Psoas muscle (tissue), 8 donors: ENCODE measurements around the gene BCAR3. TPM values are rescaled to one million over a fixed set of nuclear protein-coding genes. Genes with fewer than 3 reads are reported as not detected.

Source experiments
- ATAC-seq, 4 donors: fragments of 200-7000 bp; cut with Tn5 transposase; one replicate each; pipeline ENCODE4 v1.9.1; 2020; ENCODE audit warnings: moderate library complexity in 3 of 4, mild to moderate bottlenecking in 2 of 4
- DNase-seq, 2 donors: peaks; one replicate each; pipeline ENCODE4 v3.0.0-alpha.2; 2020
- H3K27ac ChIP-seq: fragments of 200-600 bp; one replicate; pipeline ENCODE4 v1.8.0; 2022
- H3K27me3 ChIP-seq, 3 donors: fragments of 200-600 bp in 1 of 3; one replicate each; pipeline versions ENCODE4 v1.6.1 to v1.8.0; 2013 to 2022; ENCODE audit warnings: low read length in 2 of 3, mild to moderate bottlenecking in 2 of 3, moderate library complexity in 1 of 3; ENCODE audit not compliant: insufficient read depth in 3 of 3
- H3K36me3 ChIP-seq, 2 donors: fragments of 200-600 bp in 1 of 2; one replicate each; pipeline versions ENCODE4 v1.6.1 to v1.8.0; 2013 to 2022; ENCODE audit warnings: low read depth in 1 of 2, mild to moderate bottlenecking in 1 of 2, moderate library complexity in 1 of 2; ENCODE audit not compliant: insufficient read depth in 1 of 2
- H3K4me1 ChIP-seq: fragments of 200-600 bp; one replicate; pipeline ENCODE4 v1.8.0; 2022
- H3K4me3 ChIP-seq: fragments of 200-600 bp; one replicate; pipeline ENCODE4 v1.8.0; 2022; ENCODE audit warnings: mild to moderate bottlenecking
- H3K9me3 ChIP-seq: fragments of 200-600 bp; one replicate; pipeline ENCODE4 v1.8.0; 2022
- CTCF ChIP-seq: fragments of 200-600 bp; IDR thresholded peaks from one replicate; pipeline ENCODE4 v1.8.0; 2022; ENCODE audit warnings: antibody characterized with exemption
- WGBS, 3 donors: extraction: QIAGEN DNeasy Blood & Tissue Kit; methylation state at CpG; one replicate each; pipeline versions ENCODE4 v1.1.6 to v1.1.7; 2013; 5-methylcytosine and 5-hydroxymethylcytosine counted together
- intact Hi-C, 2 donors: fragments of 100-400 bp; cut with DNase I; formaldehyde crosslinking; loops; one replicate each; pipeline versions ENCODE4 v1.11.0 to v1.14.2; 2022
- polyA plus RNA-seq, 3 donors: library from polyadenylated mRNA; stranded (reverse); fragments of 200-250 nt; gene quantifications; one replicate each; pipeline ENCODE4 v1.2.3, GENCODE V29; 2013
- total RNA-seq, 4 donors: library from RNA; stranded (reverse); fragmentation: NEBNext Ultra II Directional in 2 of 4; extraction: Animal tissue kit (Norgen Biotek cat#: 25700) in 2 of 4; gene quantifications; one replicate each; pipeline versions ENCODE4 v1.2.1 to v1.2.4, GENCODE V29; 2021 to 2023
- donor health status: healthy with polysubstance abuse.
- donor health status: DM: no; HTN: no; CAD: no; lungs with moderate emphysema.
- donor health status: Bipolar disorder and iron deficiency.
- donor health status: healthy.
- donor health status: DM: yes; HTN: yes; CAD: no.
- donor health status: DM: no; HTN: no; CAD: no.
- donor health status: DM: no; HTN: no; CAD: no.
- donor health status: DM: yes; HTN: yes; CAD: no.

Gene BCAR3
- total and polyA plus RNA-seq, 7 donors: 15.8 to 64.1 (median 18.4) TPM

GRCh38 chr1:93516164-93516563, 165.5 kb downstream of the BCAR3 start:
- 90 to 98% (median 91%) methylated on average over 5 of the region's 5 CpGs for WGBS, 3 donors
- no peaks in the 10 kb centered on the region for H3K27me3 ChIP-seq
- no peak overlapping the region for H3K27ac ChIP-seq
- no peak for ATAC-seq
- H3K36me3 ChIP-seq: no peaks in the 10 kb centered on the region
- H3K4me3 ChIP-seq: no peak overlapping the region
- no peak for DNase-seq
- no peaks in the 10 kb centered on the region for H3K9me3 ChIP-seq
- no peak for TF ChIP-seq CTCF
- intact Hi-C loops: no loop called here
- H3K4me1 ChIP-seq: no peaks in the 10 kb centered on the region

Other genes starting within 250 kb of the BCAR3 start
- gene FNBP1L, start 233.7 kb downstream of the BCAR3 start, total RNA-seq: 10 to 100 TPM; 16.3 to 21.4 (median 18.9) TPM
- gene FNBP1L, start 233.7 kb downstream of the BCAR3 start, polyA plus RNA-seq: 10 to 100 TPM in 2 of 3 donors, 1 to 10 TPM in 1; 5.3 to 12.3 (median 11.7) TPM
- gene DNTTIP2, start 197.4 kb upstream of the BCAR3 start, total RNA-seq: 100 to 1,000 TPM in 1 of 4 donors, 10 to 100 TPM in 3; 41.9 to 107 (median 83.3) TPM
- 100 to 1,000 TPM in 2 of 3 donors, 10 to 100 TPM in 1; 47.8 to 145 (median 115) TPM for gene DNTTIP2, start 197.4 kb upstream of the BCAR3 start, polyA plus RNA-seq
- gene GCLM, start 227.6 kb upstream of the BCAR3 start, total RNA-seq: 10 to 100 TPM; 38.9 to 54.7 (median 42.4) TPM
- 10 to 100 TPM; 22.8 to 63.9 (median 37.7) TPM for gene GCLM, start 227.6 kb upstream of the BCAR3 start, polyA plus RNA-seq